Gastrocnemius medialis (tissue), 4 donors: ENCODE data around the gene GRIP2.

ENCODE experiments used
- CTCF ChIP-seq, 5 experiments: fragments of 450-650 bp in 3 of 5; fragments of 200-600 bp in 2 of 5; sonication (generic) in 2 of 5; IDR thresholded peaks in 4 of 5; conservative IDR thresholded peaks in 1 of 5; 1 replicate in 4 of 5; 2 replicates in 1 of 5; pipeline ENCODE4 v1.5.1; 2016 to 2019; ENCODE audit warnings: antibody characterized with exemption in 5 of 5, mild to moderate bottlenecking in 3 of 5, moderate library complexity in 3 of 5
- POLR2A ChIP-seq, 2 donors: fragments of 450-650 bp; IDR thresholded peaks; one replicate each; pipeline ENCODE4 v1.6.1; 2017; ENCODE audit warnings: antibody characterized with exemption in 2 of 2, mild to moderate bottlenecking in 2 of 2, moderate library complexity in 2 of 2

DNA sequence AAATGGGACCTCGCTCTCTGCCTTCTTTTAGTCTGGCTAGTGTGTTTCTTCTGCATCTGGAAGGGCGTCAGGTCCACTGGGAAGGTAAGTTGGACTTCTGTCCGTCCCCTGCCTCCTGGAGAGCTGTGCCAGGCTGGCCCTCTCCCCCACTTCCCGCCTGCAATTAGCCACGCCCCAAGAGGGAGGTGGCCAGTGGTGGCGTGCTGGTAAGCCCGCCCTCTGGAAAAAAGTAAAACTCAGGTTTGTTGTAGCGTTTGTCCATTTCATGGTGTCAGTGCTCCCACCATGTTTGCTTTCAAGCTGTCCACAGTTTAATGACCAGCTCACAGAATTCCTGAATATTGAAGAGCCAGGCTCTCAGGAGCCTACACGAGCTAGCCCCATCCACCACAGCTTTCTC is 82.1 kb downstream of the GRIP2 start:
- TF ChIP-seq CTCF (IDR thresholded peaks at IDR 0.05 in 4 of 5, conservative IDR thresholded peaks at IDR 0.05 in 1 of 5) (no peak), POLR2A (IDR thresholded peaks at IDR 0.05) (no peak)
